GM19463 (cell line): ENCODE data around the gene DIO1.
A peak's percentile ranks its signal among the peaks of the same experiment; 100 is the strongest.
"Not testable (repeated sequence)": the region's sequence is repeated elsewhere in the genome, so short reads cannot be mapped to it uniquely, and the experiment has no call there.

Experiments
- ATAC-seq: cut with Tn5 transposase; IDR thresholded peaks from one replicate; pipeline ENCODE4 v1.9.1; 2021; ENCODE audit warnings: mild to moderate bottlenecking, moderate library complexity; ENCODE audit not compliant: unreplicated experiment

DIO1 gene

GRCh38 chr1:53893999-53894636 is at the start of gene DIO1:
TSS of gene DIO1 (plus strand) at chr1:53894187. CDS start at chr1:53894211, 24 bp downstream.
- ATAC-seq = no peak

DNA sequence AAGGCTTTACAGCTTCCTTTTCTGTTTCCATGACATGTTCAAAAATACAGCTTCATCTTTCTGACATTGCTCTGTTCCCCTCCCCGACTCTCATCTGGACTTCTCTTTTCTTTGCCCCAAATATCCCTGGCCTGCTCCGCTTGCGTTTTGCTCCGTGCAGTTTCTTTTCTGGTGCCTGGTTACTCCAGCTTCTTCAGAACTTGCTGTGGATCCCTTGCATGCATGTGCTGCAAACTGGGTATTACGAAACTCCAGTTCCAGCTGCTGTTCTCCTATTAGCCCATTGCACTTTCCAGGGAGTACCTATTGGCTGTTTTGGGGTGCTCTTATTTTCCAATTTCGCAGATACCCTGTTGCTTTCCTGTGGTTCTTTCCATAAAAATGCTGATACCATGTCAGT is 46.0 kb upstream of the DIO1 start:
- ATAC-seq = no peak

GRCh38 chr1:53850082-53850673 is 43.8 kb upstream of the DIO1 start:
- no peak for ATAC-seq

- ATAC-seq = no peak
These were observed 42.3 kb upstream of the DIO1 start for GRCh38 chr1:53851571-53852285.

DNA sequence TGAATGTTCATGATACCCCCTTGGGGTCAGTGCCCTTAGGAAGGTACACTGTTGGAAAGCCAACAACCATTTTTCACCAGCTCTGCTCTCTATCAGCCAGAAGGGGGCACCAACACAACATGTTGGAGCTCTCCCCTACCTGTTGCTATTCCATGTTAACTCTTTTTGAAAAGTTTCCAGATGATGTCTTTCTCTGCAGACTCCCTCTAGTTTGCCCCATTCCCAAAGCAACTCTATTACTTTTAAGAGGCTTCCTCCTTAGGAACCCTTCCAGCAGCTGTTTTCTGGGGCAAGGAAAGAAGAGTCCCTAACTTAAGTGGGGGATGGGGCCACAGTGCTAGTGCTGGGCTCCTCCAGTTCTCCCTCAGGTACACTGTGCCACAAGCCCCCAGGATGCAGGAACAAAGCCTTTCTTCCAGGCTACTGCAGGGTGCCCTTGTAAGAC is 33.0 kb upstream of the DIO1 start:
- ATAC-seq = no peak

DNA sequence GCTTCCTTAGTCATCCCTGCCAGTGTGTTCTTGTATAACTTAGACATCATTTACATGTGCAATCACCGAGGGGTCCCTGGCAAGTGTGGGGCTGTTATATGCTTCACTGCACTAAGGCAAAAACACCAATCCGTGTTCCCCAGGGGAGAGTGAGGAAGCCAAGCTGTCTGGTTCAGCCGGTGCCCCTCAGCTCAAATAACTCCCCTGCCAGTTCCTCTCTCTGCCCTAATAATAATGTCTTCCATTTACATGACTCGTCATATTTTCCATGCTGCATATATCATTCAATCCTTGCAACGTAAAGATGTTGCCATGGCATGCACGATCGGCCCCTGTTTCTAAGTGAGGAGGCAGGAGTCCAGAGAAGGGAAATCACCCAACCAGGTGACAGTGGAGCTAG is 31.5 kb upstream of the DIO1 start:
- no peak for ATAC-seq

GRCh38 chr1:53868565-53868964 is 25.4 kb upstream of the DIO1 start:
- ATAC-seq = no peak

GRCh38 chr1:53869454-53870117 is 24.4 kb upstream of the DIO1 start:
- no peak for ATAC-seq

- no peak for ATAC-seq
These were observed 22.8 kb upstream of the DIO1 start for GRCh38 chr1:53871221-53871620.

- ATAC-seq = no peak
These were observed 22.1 kb upstream of the DIO1 start for GRCh38 chr1:53871773-53872484.

GRCh38 chr1:53875150-53875549 is 18.8 kb upstream of the DIO1 start:
- ATAC-seq = not testable (repeated sequence)

DNA sequence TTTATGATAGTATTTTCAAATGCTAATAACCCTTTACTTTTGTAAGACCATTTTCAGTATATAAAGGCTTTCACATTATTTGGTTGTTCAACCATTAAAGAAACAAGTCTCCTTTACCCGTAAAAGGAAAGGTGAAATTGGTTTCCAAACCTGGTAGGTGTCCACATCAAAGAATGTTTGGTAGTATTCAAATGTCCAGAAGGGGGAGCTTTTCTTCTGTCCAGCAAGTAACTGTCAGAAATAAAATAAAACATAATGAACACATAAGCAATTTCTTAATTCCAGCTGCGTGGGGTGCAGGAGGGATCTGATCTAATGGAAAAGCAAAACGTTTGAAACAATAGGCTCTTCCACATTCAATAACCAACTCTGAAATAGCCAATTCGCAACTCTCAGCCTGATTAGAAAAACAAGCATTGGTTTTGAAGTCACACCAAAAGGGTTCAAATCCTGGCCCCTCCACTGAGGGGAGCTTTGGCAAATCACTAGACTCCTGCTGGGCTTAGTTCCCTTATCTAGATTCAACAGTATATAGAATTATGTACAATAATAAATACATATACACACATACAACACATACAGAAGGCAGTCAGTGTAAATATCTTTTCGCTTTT is 15.4 kb upstream of the DIO1 start:
- no peak for ATAC-seq

- ATAC-seq = not testable (repeated sequence)
These were observed 12.1 kb upstream of the DIO1 start for GRCh38 chr1:53881853-53882252.

DNA sequence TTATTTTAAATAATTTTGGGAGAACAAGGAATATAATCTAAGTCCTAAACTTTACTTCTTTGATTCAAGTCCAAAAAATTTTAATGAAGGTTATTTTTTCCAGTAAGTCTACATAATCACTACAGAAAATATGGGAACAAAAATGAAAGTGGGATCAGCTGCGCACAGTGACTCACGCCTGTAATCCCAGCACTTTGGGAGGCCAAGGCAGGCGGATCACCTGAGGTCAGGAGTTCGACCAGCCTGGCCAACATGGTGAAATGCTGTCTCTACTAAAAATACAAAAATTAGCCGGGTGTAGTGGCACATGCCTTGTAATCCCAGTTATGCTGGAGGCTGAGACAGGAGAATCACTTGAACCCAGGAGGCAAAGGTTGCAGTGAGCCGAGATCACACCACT is 10.4 kb upstream of the DIO1 start:
- ATAC-seq = not testable (repeated sequence)

DNA sequence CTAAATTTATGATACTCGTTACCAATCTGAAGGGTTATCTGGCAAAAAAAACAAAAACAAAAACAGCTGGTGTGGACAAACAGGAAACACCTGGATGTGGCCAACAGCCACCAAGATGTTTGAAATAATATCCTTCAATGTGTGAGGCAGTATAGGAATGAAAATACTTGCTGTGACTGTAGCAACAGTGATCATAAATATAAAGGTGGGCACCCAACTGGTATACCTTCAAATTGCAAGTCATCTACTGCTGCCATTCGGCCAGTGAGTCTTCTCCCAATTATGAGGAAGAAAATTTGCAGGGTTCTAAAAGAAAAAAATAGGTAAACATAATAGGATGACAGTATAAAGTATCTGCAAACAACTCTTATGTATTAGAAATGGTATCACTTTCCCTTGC is 5.3 kb upstream of the DIO1 start:
- ATAC-seq = no peak

DNA sequence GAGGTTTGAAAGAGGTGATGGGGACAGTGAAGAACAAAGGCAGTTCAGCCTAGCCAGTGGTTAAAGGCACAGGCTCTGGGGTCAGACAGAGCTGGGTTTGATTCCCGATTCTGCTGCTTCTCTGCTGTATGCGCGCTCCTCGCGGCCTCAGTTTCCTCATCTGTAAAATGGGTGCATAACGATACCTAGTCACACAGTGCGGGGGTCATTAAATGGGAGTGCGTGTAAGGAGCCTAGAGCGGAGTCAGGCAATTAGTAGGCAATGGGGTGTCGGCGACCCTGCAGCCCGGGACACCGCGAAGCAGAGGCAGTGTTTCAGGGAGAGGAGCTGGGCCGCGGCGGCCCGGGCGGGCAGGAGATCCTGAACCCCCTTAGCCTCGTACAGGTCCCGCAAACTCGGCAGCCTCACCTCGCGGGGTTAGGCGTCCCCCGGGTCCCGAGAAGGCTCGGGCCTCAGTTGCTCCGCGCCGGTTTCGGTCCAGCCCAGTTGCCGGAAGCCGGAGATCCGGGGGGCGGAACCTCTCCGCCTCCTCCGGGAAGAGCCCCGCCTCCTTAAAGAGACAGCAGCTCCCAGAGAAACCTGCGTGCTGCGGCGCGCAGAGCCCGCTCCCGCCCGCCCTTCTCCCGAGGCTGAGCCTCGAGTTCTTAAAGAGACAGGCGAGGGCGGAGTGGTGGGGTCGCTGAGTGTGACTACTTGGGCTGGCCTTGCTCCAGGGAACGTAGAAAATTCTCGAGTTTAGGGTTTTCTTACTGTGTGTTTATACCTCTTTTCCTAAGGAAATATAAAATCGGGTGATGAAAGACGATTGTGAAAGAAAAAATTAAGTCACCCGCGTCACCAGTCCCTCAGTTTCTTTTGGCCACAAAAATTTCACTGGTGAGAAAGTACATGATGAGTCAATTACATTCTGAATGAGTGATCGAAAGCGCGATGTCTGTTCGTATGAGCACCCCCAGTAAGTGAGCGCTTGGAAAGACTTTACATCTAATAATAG is 4.4 kb upstream of the DIO1 start, which contains the start of gene YIPF1:
Gene YIPF1, minus strand, starts transcription at position 494 of the 995 bp plus-strand sequence. CDS start 860 bp downstream, outside the sequence.
- ATAC-seq = peak; percentile 91

- ATAC-seq = no peak
These were observed 3.5 kb upstream of the DIO1 start for GRCh38 chr1:53890522-53890941.

DNA sequence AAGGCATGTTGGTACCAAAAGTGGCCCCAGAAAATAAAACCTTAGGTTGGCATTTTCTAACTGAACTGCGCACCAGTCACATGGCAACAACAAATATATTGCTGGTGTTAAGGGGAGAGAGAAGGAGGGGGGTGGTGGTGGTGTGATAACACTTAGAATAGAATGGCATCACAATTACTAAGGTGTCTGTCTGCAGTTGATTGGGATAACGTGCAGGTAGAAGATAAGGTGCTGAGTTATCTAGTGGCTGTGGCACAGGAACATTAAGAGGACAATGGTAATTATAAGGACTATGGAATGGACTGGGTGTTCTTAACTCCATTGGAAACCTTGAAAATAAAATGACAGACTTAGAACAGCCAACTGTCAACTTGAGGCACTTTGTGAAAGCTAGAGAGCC is 3.0 kb upstream of the DIO1 start:
- ATAC-seq = no peak

- no peak for ATAC-seq
These were observed 2.3 kb upstream of the DIO1 start for GRCh38 chr1:53891678-53892077.
